ENCODE data around the gene GRAMD2B. TPM values are rescaled to one million over a fixed set of nuclear protein-coding genes. Genes with fewer than 3 reads are reported as not detected.

Gene GRAMD2B
- total and polyA plus RNA-seq, 2 of the 13 experiments (the other 11 are each of a cell fraction or from before 2014, with no cell fraction given) = 8.1 to 10.6 TPM

GRCh38 chr5:126414874-126415502 lies 8.2 kb upstream of the GRAMD2B start:
- CTCF ChIA-PET (ENCODE audit: low intra/inter-chr PET ratio, low total read pairs) = no interaction called here
- Histone ChIP-seq H3K4me2 (ENCODE audit: low read depth, low read length) (no peak overlapping the region), H3K27ac (ENCODE audit: extremely low read length, insufficient read depth, low read length) (no peak overlapping the region), H3K9me3 (ENCODE audit: low read length) (no peaks in the 10 kb centered on the region), H3K36me3 (replicated peaks in 1 of 2; ENCODE audit: control insufficient read depth in 1 of 2, insufficient read depth in 2 of 2, low read length in 2 of 2) (no peaks in the 10 kb centered on the region; a peak in 1 of 5 replicates), H3K27me3 (ENCODE audit: control insufficient read depth in 1 of 2, insufficient read depth in 2 of 2, low read length in 2 of 2) (no peaks in the 10 kb centered on the region), H3K9ac (ENCODE audit: insufficient read depth, low read depth, low read length) (no peak overlapping the region), H3K4me3 (replicated peaks in 1 of 3; ENCODE audit: insufficient read depth in 1 of 3, low read depth in 2 of 3, low read length in 3 of 3) (no peak overlapping the region), H3K4me1 (ENCODE audit: insufficient read depth, low read length) (peaks cover 7% of the 10 kb centered on the region), H2AFZ (ENCODE audit: low read length) (no peak overlapping the region), H3K79me2 (ENCODE audit: insufficient read depth, low read length) (no peaks in the 10 kb centered on the region), H4K20me1 (ENCODE audit: insufficient read depth, low read length) (no peaks in the 10 kb centered on the region)
- 93% methylated on average over 1 of the region's 1 CpG for WGBS (ENCODE audit: low lambda C conversion rate)
- intact Hi-C loops (cut with micrococcal nuclease; ENCODE audit: unreplicated experiment) = no loop called here
- POLR2A ChIA-PET = no interaction called here
- no TSS peak for BruUV-seq (replicated peaks)
- in situ Hi-C loops (cut with HindIII; ENCODE audit: extremely low pct_ligation_motif_present, low pct_unique_long_range_greater_than_20kb) = no loop called here
- TF ChIP-seq SKIL (CRISPR knock-in tag; IDR thresholded peaks at IDR 0.05; ENCODE audit: borderline replicate concordance) = no peak
- TF ChIP-seq ZNF713 (CRISPR knock-in tag; IDR thresholded peaks at IDR 0.05) = no peak
- TF ChIP-seq SNRNP70 (IDR thresholded peaks at IDR 0.05; ENCODE audit: low read depth, low read length) = no peak
- TF ChIP-seq, protein P1, sequence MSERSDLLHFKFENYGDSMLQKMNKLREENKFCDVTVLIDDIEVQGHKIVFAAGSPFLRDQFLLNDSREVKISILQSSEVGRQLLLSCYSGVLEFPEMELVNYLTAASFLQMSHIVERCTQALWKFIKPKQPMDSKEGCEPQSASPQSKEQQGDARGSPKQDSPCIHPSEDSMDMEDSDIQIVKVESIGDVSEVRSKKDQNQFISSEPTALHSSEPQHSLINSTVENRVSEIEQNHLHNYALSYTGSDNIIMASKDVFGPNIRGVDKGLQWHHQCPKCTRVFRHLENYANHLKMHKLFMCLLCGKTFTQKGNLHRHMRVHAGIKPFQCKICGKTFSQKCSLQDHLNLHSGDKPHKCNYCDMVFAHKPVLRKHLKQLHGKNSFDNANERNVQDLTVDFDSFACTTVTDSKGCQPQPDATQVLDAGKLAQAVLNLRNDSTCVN (CRISPR knock-in tag; IDR thresholded peaks at IDR 0.05; ENCODE audit: borderline replicate concordance) = no peak
- no peak for TF ChIP-seq ZKSCAN1 (IDR thresholded peaks at IDR 0.05; ENCODE audit: low read length)
- no peak for TF ChIP-seq ZNF451 (CRISPR knock-in tag; IDR thresholded peaks at IDR 0.05)
- no peak for TF ChIP-seq TAF1 (CRISPR knock-in tag; IDR thresholded peaks at IDR 0.05)
- TF ChIP-seq SMARCE1 (IDR thresholded peaks at IDR 0.05; ENCODE audit: borderline replicate concordance) = no peak
- FAIRE-seq = no peak
- DNase-seq (ENCODE audit: low spot score) = no peak
- ATAC-seq = no peak

Data from HepG2 (cell line).